GM21717 (cell line): ENCODE data around the gene PDE6H.

ENCODE experiments used
- ATAC-seq: cut with Tn5 transposase; IDR thresholded peaks from one replicate; pipeline ENCODE4 v1.9.1; 2021; ENCODE audit warnings: mild to moderate bottlenecking, moderate library complexity; ENCODE audit not compliant: unreplicated experiment

Gene PDE6H

GRCh38 chr12:14999695-15000365 lies 27.0 kb downstream of the PDE6H start:
- no peak for ATAC-seq

- no peak for ATAC-seq
Measured at GRCh38 chr12:15000575-15000974, 27.7 kb downstream of the PDE6H start.

GRCh38 chr12:15001733-15002382 lies 29.0 kb downstream of the PDE6H start:
- ATAC-seq = no peak

GRCh38 chr12:15004421-15004820 lies 31.6 kb downstream of the PDE6H start:
- no peak for ATAC-seq

GRCh38 chr12:15005064-15005463 lies 32.2 kb downstream of the PDE6H start:
- ATAC-seq = no peak

GRCh38 chr12:15007551-15007950 lies 34.7 kb downstream of the PDE6H start:
- ATAC-seq = no peak

GRCh38 chr12:15011162-15011561 lies 38.3 kb downstream of the PDE6H start:
- no peak for ATAC-seq

GRCh38 chr12:15013634-15014179 lies 40.9 kb downstream of the PDE6H start:
- ATAC-seq = no peak

GRCh38 chr12:15014708-15015107 lies 41.9 kb downstream of the PDE6H start:
- ATAC-seq = no peak

- ATAC-seq = no peak
Measured at GRCh38 chr12:15015121-15015520, 42.3 kb downstream of the PDE6H start.

- ATAC-seq = no peak
Measured at GRCh38 chr12:15020156-15020555, 47.3 kb downstream of the PDE6H start.
